ENCODE data around the gene ARAP2. TPM values are rescaled to one million over a fixed set of nuclear protein-coding genes. Genes with fewer than 3 reads are reported as not detected.

The ARAP2 gene
- total RNA-seq, 3 donors from 2014 or later: 21.3 to 71.4 (median 23.2) TPM

DNA sequence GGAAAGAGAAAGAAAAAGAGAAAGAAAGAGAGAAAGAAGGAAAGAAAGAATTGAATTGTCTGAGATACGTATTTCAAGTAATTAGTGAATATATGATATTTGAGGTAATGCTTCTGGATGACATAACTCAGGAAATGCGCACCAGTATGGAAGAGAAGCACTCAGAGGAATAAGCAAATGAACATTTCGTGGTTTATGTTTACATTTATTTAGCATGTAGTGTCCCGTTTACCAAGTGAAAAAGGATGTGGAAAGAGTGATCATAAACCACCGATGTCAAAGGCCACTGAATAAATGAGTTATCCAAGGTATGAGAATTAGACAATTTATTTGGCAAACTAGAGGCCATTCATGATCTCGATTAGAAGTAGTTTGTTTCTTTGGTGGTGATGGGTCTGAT is 200.4 kb downstream of the ARAP2 start:
- H3K4me3 ChIP-seq: no peak overlapping the region
- TF ChIP-seq POLR2A (IDR thresholded peaks at IDR 0.05) (no peak), POLR2AphosphoS5 (IDR thresholded peaks at IDR 0.05) (no peak), CTCF (IDR thresholded peaks at IDR 0.05) (no peak)
- no peaks in the 10 kb centered on the region for H3K4me1 ChIP-seq
- no peaks in the 10 kb centered on the region for H3K27me3 ChIP-seq
- H3K36me3 ChIP-seq: no peaks in the 10 kb centered on the region
- H3K9me3 ChIP-seq: no peaks in the 10 kb centered on the region
- DNase-seq (ENCODE audit: low spot score in 2 of 2): no peak
- intact Hi-C loops (cut with DNase I; ENCODE audit: low total_unique reads): no loop called here
- no peak overlapping the region for H3K27ac ChIP-seq

- intact Hi-C loops (cut with DNase I; ENCODE audit: low total_unique reads): no loop called here
- Histone ChIP-seq H3K9me3 (no peaks in the 10 kb centered on the region), H3K4me1 (no peaks in the 10 kb centered on the region), H3K27me3 (no peaks in the 10 kb centered on the region), H3K27ac (no peak overlapping the region), H3K36me3 (no peaks in the 10 kb centered on the region), H3K4me3 (no peak overlapping the region)
- DNase-seq (ENCODE audit: low spot score in 2 of 2): no peak
- no peak for TF ChIP-seq POLR2AphosphoS5 (IDR thresholded peaks at IDR 0.05)
- TF ChIP-seq CTCF (IDR thresholded peaks at IDR 0.05): no peak
- TF ChIP-seq POLR2A (IDR thresholded peaks at IDR 0.05): no peak
Observed at GRCh38 chr4:36043241-36043640, 201.1 kb downstream of the ARAP2 start.

DNA sequence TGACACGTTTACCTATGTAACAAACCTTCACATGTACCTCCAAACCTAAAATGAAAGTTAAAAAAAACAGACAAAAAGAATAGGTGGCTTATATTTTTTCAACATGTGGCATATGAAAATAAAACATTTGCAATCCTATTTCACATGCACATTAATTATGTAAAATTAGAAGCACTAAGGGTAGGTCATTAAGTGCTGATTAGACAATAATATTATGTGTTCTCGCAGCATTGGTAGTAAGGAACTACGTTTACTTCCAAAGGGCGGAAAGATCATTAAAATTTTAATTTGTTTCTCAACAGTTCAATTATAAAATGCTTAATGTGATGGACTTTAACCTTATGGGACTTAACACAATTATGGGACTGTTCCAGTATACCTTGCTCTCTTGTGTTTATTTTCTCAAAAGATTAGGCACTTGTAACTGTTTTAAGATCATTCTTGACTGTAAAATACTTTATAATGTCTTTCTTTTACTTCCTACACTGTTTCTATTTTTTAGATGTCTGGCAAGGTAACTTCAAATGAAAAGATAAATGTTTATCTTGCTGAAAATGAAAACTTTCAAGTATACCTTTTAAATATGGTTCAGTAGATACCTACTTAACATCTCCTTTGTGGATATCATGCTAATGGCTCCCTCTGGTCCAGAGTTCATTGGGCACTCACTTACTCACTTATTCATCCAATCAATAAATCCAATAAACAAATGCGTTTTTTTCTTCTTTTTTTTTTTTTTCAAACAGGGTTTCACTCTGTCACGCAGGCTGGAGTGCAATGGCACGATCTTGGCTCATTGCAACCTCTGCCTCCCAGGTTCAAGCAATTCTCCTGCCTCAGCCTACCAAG is 202.0 kb downstream of the ARAP2 start:
- Histone ChIP-seq H3K4me1 (no peaks in the 10 kb centered on the region), H3K27me3 (no peaks in the 10 kb centered on the region), H3K4me3 (no peak overlapping the region), H3K27ac (no peak overlapping the region), H3K36me3 (no peaks in the 10 kb centered on the region), H3K9me3 (no peaks in the 10 kb centered on the region)
- no peak for DNase-seq (ENCODE audit: low spot score in 2 of 2)
- no peak for TF ChIP-seq CTCF (IDR thresholded peaks at IDR 0.05)
- no peak for TF ChIP-seq POLR2AphosphoS5 (IDR thresholded peaks at IDR 0.05)
- no peak for TF ChIP-seq POLR2A (IDR thresholded peaks at IDR 0.05)
- intact Hi-C loops (cut with DNase I; ENCODE audit: low total_unique reads): no loop called here

- Histone ChIP-seq H3K36me3 (no peaks in the 10 kb centered on the region), H3K27me3 (no peaks in the 10 kb centered on the region), H3K4me1 (no peaks in the 10 kb centered on the region), H3K9me3 (no peaks in the 10 kb centered on the region), H3K27ac (no peak overlapping the region), H3K4me3 (no peak overlapping the region)
- TF ChIP-seq CTCF (IDR thresholded peaks at IDR 0.05) (no peak), POLR2AphosphoS5 (IDR thresholded peaks at IDR 0.05) (no peak), POLR2A (IDR thresholded peaks at IDR 0.05) (no peak)
- DNase-seq (ENCODE audit: low spot score in 2 of 2): no peak
- intact Hi-C loops (cut with DNase I; ENCODE audit: low total_unique reads): no loop called here
Observed at GRCh38 chr4:36041340-36041739, 203.0 kb downstream of the ARAP2 start.

DNA sequence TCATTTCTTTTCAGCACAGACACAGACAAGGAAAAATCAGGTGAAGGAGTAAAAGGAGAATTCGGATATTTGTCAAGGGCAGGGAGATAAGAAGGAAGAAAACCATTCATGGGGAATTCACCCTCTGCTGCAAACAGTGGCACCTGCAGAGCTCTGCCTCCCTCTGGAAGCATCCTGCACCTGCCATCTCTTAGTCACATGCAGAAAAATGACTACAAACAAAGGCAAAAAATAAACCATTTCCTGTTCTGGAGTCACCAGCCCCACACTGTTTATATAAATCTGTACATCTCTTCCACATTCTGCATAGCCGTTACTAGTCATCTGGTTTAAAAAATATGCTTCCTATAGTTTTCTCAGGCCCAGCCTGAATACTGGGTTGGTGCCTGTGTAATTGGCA is 205.3 kb downstream of the ARAP2 start:
- Histone ChIP-seq H3K4me1 (no peaks in the 10 kb centered on the region), H3K36me3 (no peaks in the 10 kb centered on the region), H3K27me3 (no peaks in the 10 kb centered on the region), H3K4me3 (no peak overlapping the region), H3K9me3 (no peaks in the 10 kb centered on the region), H3K27ac (no peak overlapping the region)
- TF ChIP-seq CTCF (IDR thresholded peaks at IDR 0.05) (no peak), POLR2A (IDR thresholded peaks at IDR 0.05) (no peak), POLR2AphosphoS5 (IDR thresholded peaks at IDR 0.05) (no peak)
- no peak for DNase-seq (ENCODE audit: low spot score in 2 of 2)
- intact Hi-C loops (cut with DNase I; ENCODE audit: low total_unique reads): no loop called here
